Tibial artery (tissue), 4 donors: Measurements from ENCODE around the gene IGSF9.

Experiments used
- DNase-seq, 2 donors: peaks; one replicate each; pipeline ENCODE4 v3.0.0-alpha.2; 2019
- H3K27ac ChIP-seq, 2 donors: fragments of 200-600 bp; sonication (generic) in 1 of 2; 1 replicate in 1 of 2; 2 replicates in 1 of 2; pipeline ENCODE4 v1.5.1; 2018 to 2019; ENCODE audit warnings: mild to moderate bottlenecking in 1 of 2
- H3K27me3 ChIP-seq, 2 donors: fragments of 200-600 bp; sonication (generic) in 1 of 2; one replicate each; pipeline versions ENCODE4 v1.5.1 to v1.6.0; 2016 to 2019
- H3K36me3 ChIP-seq, 3 donors: fragments of 200-600 bp; sonication (generic) in 2 of 3; one replicate each; pipeline ENCODE4 v1.5.1; 2016 to 2019; ENCODE audit warnings: mild to moderate bottlenecking in 2 of 3
- H3K4me1 ChIP-seq, 4 donors: fragments of 200-600 bp; sonication (generic) in 2 of 4; 1 replicate in 3 of 4; 2 replicates in 1 of 4; pipeline ENCODE4 v1.5.1; 2016 to 2019
- H3K4me3 ChIP-seq, 2 donors: fragments of 200-600 bp; sonication (generic) in 1 of 2; 1 replicate in 1 of 2; 2 replicates in 1 of 2; pipeline ENCODE4 v1.5.1; 2018 to 2019; ENCODE audit warnings: mild to moderate bottlenecking in 2 of 2
- H3K9me3 ChIP-seq, 3 donors: fragments of 200-600 bp; sonication (generic) in 1 of 3; one replicate each; pipeline ENCODE4 v1.5.1; 2016 to 2019
- intact Hi-C: fragments of 100-400 bp; cut with DNase I; formaldehyde crosslinking; loops from one replicate; pipeline ENCODE4 v1.15.0; 2023; ENCODE audit warnings: low total_unique reads
- TF ChIP-seq, protein P1 (sequence below), 2 experiments: fragments of 200-600 bp in 1 of 2; fragments of 450-650 bp in 1 of 2; IDR thresholded peaks; one replicate each; pipeline ENCODE4 v1.5.1; 2017 to 2019; ENCODE audit warnings: antibody characterized with exemption in 2 of 2, mild to moderate bottlenecking in 1 of 2, moderate library complexity in 1 of 2

Gene IGSF9

DNA sequence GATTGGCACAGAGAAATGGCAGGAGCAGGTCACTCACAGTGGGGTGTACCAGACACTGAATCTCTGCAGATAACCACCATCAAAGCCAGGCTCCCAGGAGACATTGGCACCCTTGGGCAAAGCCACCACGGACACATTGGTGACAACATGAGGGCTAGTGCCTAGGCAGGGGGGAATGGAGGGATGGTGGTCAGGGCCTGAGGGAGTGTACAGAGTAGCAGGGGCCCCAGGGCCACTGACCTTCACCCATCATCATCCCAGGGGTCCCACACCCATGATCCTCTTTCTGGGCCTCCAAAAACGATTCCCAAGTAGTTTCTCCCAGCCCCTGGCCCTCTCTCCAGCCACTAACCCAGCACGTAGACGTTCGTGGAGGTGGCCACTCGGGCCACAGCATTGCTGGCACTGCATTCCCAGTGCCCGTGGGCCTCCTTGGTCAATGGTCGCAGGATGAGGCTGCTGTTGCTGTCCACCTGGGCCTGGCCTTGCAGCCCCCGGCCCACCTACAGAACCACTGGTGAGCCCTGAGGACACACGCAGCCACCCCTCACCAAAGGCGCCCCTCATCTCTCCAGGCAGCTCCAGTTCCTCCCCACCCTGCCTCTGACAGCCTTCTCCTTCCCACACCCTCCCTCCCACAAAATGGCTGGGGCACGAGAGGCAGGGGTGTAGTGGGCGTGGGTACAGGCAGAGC, 14.2 kb downstream of the IGSF9 start:
- DNase-seq, result no peak
- TF ChIP-seq, protein P1, sequence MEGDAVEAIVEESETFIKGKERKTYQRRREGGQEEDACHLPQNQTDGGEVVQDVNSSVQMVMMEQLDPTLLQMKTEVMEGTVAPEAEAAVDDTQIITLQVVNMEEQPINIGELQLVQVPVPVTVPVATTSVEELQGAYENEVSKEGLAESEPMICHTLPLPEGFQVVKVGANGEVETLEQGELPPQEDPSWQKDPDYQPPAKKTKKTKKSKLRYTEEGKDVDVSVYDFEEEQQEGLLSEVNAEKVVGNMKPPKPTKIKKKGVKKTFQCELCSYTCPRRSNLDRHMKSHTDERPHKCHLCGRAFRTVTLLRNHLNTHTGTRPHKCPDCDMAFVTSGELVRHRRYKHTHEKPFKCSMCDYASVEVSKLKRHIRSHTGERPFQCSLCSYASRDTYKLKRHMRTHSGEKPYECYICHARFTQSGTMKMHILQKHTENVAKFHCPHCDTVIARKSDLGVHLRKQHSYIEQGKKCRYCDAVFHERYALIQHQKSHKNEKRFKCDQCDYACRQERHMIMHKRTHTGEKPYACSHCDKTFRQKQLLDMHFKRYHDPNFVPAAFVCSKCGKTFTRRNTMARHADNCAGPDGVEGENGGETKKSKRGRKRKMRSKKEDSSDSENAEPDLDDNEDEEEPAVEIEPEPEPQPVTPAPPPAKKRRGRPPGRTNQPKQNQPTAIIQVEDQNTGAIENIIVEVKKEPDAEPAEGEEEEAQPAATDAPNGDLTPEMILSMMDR (IDR thresholded peaks at IDR 0.05), result no peak
- no peaks in the 10 kb centered on the region for H3K36me3 ChIP-seq
- peaks cover 0 to 15% (median 4%) of the 10 kb centered on the region in 4 donors for H3K4me1 ChIP-seq
- H3K4me3 ChIP-seq, result no peak overlapping the region
- peaks cover 0 to 3% of the 10 kb centered on the region in 2 donors for H3K27me3 ChIP-seq
- no peaks in the 10 kb centered on the region for H3K9me3 ChIP-seq
- no peak overlapping the region for H3K27ac ChIP-seq
- intact Hi-C loops, result no loop called here

DNA sequence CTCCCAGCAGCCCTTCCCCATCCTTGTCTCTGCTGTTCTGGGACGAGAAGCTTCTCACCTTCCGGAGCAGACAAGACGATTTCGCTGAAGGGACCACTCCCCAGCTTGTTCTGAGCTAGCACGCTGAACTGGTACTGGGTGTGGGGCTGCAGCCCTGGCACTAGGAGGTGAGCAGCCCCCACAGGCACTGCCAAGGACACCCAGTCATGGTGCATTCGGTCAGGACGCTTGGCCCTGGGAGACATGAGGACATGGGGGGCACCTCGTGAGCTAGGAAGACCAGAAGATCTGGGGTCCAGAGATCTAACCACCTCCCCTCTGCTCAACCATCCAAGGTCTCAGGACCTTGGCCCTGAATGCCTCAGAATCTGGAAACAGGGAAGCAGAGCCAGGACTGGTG, 14.8 kb downstream of the IGSF9 start:
- TF ChIP-seq, protein P1 (IDR thresholded peaks at IDR 0.05), result no peak
- intact Hi-C loops, result no loop called here
- no peaks in the 10 kb centered on the region for H3K9me3 ChIP-seq
- no peak for DNase-seq
- H3K36me3 ChIP-seq, result no peaks in the 10 kb centered on the region
- no peak overlapping the region for H3K27ac ChIP-seq
- H3K4me3 ChIP-seq, result no peak overlapping the region
- H3K4me1 ChIP-seq, result peaks cover 0 to 17% (median 5%) of the 10 kb centered on the region in 4 donors
- H3K27me3 ChIP-seq, result no peaks in the 10 kb centered on the region

DNA sequence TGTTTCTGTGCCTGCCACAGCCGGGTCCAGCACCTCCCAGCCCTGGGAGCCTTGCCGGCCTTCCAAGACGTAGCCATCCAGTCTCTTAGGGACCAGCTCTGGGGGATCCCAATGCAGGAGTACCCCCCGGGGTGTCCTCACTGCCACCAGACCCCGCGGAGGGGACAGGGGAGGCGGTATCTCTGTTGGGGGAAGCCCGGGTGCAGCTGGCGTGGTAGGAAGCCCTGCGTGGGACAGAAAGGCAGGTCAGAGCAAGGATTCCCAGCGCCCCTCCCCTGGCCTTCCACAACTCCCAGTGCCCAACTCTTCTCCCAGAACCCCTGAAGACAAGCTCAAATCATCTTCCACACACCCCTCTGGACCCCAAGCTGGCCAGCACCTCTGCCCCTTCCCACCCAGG, 15.2 kb downstream of the IGSF9 start:
- Histone ChIP-seq H3K27me3 (no peaks in the 10 kb centered on the region), H3K4me1 (peaks cover 0 to 17% (median 5%) of the 10 kb centered on the region in 4 donors), H3K4me3 (no peak overlapping the region), H3K9me3 (no peaks in the 10 kb centered on the region), H3K36me3 (no peaks in the 10 kb centered on the region), H3K27ac (no peak overlapping the region)
- DNase-seq, result no peak
- intact Hi-C loops, result no loop called here
- TF ChIP-seq, protein P1 (IDR thresholded peaks at IDR 0.05), result no peak

DNA sequence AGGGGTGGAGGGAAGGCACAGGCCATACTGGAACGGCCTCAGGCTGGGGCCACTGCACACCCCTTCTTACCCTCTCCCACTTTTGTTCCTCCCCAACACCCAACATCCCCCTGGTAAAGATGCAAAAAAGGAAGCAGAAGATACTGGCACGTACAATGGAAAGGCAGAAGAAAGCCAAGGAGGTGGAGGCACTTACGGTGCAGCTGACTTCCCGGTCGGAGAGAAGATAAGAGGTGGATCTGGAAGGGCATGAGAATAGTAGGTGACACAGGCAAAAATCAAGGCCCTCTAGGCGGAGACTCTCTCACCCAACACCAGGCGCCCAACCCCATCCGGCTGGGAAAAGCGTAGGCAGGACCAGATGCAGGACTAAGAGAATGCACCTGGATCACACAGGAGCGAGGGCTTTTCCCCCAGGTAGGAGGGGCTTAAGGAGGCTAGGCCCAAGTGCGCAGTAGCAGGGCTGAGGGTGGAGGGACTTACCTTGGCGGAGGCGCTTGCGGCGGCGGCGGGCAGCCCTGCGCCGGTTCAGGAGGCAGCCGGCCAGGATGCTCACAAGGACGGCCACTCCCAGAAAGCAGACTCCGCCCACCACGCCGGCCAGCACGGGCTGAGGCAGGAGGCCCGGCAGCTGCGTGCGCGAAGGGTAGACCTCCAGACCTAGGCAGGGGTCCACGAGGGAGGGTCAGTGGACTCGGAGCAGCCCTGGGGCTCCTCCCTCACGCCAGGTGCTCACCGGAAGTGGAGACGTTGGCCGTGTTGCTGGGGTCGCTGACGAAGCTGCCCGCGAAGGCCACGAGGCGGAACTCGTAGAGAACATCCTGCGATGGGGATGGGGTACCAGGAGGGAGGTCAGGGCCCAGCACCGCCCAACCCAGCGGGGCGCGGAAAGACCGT, 16.0 kb downstream of the IGSF9 start:
- TF ChIP-seq, protein P1 (IDR thresholded peaks at IDR 0.05), result no peak
- Histone ChIP-seq H3K27me3 (no peaks in the 10 kb centered on the region), H3K36me3 (no peaks in the 10 kb centered on the region), H3K9me3 (no peaks in the 10 kb centered on the region), H3K27ac (no peak overlapping the region), H3K4me1 (peaks cover 0 to 17% (median 5%) of the 10 kb centered on the region in 4 donors), H3K4me3 (no peak overlapping the region)
- intact Hi-C loops, result loop anchor here (10.0 kb wide), 1 partner anchor 75 kb away; no protein-coding TSS in a partner anchor
- DNase-seq, result no peak

- Histone ChIP-seq H3K27me3 (no peaks in the 10 kb centered on the region), H3K27ac (no peak overlapping the region), H3K4me3 (no peak overlapping the region), H3K4me1 (peaks cover 0 to 24% (median 6%) of the 10 kb centered on the region in 4 donors), H3K9me3 (no peaks in the 10 kb centered on the region), H3K36me3 (no peaks in the 10 kb centered on the region)
- TF ChIP-seq, protein P1 (IDR thresholded peaks at IDR 0.05), result no peak
- DNase-seq, result no peak
- intact Hi-C loops, result loop anchor here (10.0 kb wide), 1 partner anchor 74 kb away; no protein-coding TSS in a partner anchor
Observed at GRCh38 chr1:159928491-159929050, 16.8 kb downstream of the IGSF9 start.
